ENCODE results near the gene AAK1.

DNA sequence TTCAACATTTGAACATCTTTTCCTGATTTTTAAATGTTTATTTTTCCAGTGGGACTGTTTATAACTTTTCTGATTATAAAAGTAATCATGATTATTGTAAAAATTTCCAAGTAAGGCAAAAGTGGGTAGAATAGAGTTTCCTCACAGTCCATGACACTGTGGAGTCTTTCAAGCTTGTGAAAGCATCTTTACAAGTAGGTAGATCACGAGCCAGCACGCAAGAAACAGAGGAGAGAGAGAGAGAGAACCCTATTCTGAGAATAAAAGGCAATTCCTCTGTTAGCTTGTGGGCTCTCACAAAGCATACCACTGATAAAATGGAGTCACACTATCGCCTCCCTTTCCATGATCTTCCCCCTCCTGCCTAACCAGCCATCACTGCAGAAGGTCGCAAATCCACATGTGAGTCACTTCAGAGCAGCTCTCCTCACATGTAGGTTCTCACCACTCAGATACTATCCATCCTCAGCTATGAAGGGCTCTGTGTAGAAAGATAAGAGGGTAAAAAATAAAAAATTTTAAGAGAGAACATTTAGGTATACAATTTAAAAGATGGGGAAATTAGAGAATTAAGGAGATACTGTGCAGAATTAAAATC is 40.3 kb downstream of the AAK1 start:
- TF ChIP-seq, protein P1, sequence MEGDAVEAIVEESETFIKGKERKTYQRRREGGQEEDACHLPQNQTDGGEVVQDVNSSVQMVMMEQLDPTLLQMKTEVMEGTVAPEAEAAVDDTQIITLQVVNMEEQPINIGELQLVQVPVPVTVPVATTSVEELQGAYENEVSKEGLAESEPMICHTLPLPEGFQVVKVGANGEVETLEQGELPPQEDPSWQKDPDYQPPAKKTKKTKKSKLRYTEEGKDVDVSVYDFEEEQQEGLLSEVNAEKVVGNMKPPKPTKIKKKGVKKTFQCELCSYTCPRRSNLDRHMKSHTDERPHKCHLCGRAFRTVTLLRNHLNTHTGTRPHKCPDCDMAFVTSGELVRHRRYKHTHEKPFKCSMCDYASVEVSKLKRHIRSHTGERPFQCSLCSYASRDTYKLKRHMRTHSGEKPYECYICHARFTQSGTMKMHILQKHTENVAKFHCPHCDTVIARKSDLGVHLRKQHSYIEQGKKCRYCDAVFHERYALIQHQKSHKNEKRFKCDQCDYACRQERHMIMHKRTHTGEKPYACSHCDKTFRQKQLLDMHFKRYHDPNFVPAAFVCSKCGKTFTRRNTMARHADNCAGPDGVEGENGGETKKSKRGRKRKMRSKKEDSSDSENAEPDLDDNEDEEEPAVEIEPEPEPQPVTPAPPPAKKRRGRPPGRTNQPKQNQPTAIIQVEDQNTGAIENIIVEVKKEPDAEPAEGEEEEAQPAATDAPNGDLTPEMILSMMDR (IDR thresholded peaks at IDR 0.05) = no peak
- TF ChIP-seq EP300 (IDR thresholded peaks at IDR 0.05) = no peak
- no peak for TF ChIP-seq POLR2AphosphoS5 (IDR thresholded peaks at IDR 0.05)
- TF ChIP-seq POLR2A (IDR thresholded peaks at IDR 0.05) = no peak
